ENCODE results near the gene PDE8A. TPM values are rescaled to one million over a fixed set of nuclear protein-coding genes. Genes with fewer than 3 reads are reported as not detected.

PDE8A gene
- total RNA-seq, 2 experiments from 2014 or later: 23.2 to 24.4 TPM

DNA sequence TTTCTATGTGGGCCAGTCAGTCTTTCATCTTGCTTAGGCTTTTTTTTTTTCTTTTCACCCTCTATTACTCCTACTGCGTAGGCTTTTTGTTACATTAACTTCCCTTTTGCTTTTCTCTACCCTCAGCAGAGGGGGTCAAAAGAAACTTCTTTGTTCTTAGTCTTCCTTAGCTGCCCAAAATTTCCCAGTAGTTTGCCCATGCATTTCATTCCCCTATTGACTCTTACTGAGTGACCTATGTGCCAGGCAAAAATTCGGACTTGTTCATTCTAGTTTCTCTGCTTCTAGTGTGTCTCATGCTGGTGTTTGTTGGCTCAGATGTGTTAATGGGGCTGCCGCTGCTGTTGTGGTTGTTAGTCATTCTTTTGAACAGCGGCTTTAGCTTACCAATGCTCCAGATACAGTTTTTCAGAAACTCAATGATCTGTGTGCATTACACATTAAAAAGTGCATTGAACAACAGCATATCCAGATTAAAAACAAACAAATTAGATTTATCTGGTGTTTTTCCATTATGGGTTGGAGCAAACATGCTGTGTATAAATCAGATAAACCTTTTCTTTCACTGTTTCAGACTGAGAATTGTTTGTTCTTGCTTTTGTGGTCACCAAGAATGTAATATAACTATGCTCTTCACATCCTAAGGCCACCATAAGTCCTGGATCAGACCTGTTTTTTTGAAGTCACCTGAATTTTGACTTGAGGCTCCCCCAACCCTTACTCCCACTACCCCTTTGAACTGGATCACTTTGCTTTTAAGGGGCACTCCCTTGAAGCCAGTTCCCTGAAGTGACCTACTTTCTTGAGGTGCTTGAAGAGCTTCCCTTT lies 43.1 kb downstream of the PDE8A start:
- ATAC-seq (peak; percentile 76), DNase-seq (peak; percentile 41)
- Mint-ChIP-seq H3K9me3 (no peaks in the 10 kb centered on the region), H3K36me3 (ENCODE audit: low read depth) (peaks cover 2% of the 10 kb centered on the region), H3K27me3 (no peaks in the 10 kb centered on the region), H3K4me1 (ENCODE audit: low read depth) (peaks cover 42% of the 10 kb centered on the region), H3K27ac (peak overlapping the region; percentile 0), H3K4me3 (no peak overlapping the region)
- ChIA-PET CTCF (interaction anchor here (1.0 kb wide), 1 partner anchor 20 kb away, joined by 4 read pairs; no protein-coding TSS in a partner anchor), POLR2A (no interaction called here)
- TF ChIP-seq, protein P1, sequence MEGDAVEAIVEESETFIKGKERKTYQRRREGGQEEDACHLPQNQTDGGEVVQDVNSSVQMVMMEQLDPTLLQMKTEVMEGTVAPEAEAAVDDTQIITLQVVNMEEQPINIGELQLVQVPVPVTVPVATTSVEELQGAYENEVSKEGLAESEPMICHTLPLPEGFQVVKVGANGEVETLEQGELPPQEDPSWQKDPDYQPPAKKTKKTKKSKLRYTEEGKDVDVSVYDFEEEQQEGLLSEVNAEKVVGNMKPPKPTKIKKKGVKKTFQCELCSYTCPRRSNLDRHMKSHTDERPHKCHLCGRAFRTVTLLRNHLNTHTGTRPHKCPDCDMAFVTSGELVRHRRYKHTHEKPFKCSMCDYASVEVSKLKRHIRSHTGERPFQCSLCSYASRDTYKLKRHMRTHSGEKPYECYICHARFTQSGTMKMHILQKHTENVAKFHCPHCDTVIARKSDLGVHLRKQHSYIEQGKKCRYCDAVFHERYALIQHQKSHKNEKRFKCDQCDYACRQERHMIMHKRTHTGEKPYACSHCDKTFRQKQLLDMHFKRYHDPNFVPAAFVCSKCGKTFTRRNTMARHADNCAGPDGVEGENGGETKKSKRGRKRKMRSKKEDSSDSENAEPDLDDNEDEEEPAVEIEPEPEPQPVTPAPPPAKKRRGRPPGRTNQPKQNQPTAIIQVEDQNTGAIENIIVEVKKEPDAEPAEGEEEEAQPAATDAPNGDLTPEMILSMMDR (IDR thresholded peaks at IDR 0.05): no peak
- intact Hi-C loops (cut with micrococcal nuclease): no loop called here

DNA sequence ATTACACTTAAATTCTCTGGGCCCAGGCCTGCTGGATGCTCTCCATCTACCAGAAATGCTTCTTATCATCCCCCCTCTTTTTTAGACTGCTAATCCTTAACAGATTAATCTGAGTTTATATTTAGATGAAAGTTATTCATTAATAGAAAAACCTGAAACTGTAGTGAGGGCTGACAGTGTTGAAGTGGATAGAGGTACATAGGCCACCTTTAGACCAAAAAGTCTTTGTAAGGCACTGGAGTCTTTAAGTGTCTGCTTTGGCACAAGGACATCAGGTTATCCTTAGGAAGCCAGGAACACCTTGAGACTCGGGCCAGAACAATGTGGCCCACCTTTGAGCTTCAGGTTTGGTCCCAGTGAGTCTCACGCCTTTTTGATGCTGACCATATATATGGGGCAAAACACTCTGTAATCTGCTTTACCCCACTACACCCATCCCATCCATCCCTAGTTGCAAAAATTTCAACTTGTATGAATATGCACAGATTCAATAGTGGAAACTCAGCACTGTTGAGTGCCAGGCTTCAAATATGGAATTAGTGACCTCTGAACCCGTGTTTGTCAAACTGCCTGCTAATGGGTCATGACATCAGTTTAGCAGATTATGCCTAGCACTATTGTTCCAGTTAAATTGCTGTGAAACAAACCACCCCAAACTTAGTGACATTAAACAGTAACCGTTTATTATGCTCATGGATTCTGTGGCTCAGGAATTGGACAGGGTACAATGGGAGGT lies 44.0 kb downstream of the PDE8A start:
- Mint-ChIP-seq H3K9me3 (no peaks in the 10 kb centered on the region), H3K27ac (no peak overlapping the region), H3K4me1 (ENCODE audit: low read depth) (peaks cover 47% of the 10 kb centered on the region), H3K27me3 (no peaks in the 10 kb centered on the region), H3K4me3 (no peak overlapping the region), H3K36me3 (ENCODE audit: low read depth) (peaks cover 2% of the 10 kb centered on the region)
- DNase-seq: no peak
- POLR2A ChIA-PET: no interaction called here
- CTCF ChIA-PET: no interaction called here
- TF ChIP-seq, protein P1 (IDR thresholded peaks at IDR 0.05): no peak
- intact Hi-C loops (cut with micrococcal nuclease): no loop called here
- no peak for ATAC-seq

DNA sequence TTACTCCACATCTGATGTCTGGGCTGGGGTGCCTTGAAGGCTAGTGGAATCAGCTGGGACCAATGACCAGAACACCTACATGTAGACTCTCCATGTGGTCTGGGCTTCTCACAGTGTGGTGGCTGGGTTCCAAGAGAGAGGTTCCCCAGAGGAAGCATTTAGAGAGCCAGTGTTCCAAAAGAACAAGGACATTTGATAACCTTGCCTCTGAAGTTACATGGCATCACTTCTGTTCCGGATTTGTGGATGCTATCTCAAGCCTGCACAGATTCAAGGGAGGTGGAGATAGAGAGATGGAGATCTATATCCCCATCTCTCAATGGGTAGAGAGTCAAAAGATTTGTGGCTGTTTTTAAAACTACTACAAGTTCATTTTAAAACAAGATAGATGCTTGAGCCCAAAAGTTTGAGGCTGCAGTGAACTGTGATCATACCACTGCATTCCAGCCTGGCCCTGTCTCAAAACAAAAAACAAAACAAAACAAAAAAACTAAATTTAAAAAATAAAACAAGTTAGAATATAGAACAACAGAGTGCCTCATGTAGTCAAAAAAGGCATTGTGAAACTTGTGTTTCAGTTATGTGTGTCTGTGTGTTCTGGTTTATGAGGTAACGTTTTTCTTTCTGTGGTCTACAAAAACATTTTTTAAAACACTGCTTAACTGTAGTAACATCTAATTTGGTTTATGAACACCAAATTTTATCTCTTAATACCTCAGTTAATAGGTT lies 44.8 kb downstream of the PDE8A start:
- Mint-ChIP-seq H3K4me3 (no peak overlapping the region), H3K27me3 (no peaks in the 10 kb centered on the region), H3K27ac (no peak overlapping the region), H3K36me3 (ENCODE audit: low read depth) (peaks cover 2% of the 10 kb centered on the region), H3K9me3 (no peaks in the 10 kb centered on the region), H3K4me1 (ENCODE audit: low read depth) (peaks cover 52% of the 10 kb centered on the region)
- TF ChIP-seq, protein P1 (IDR thresholded peaks at IDR 0.05): no peak
- no peak for DNase-seq
- CTCF ChIA-PET: no interaction called here
- intact Hi-C loops (cut with micrococcal nuclease): no loop called here
- POLR2A ChIA-PET: no interaction called here
- no peak for ATAC-seq

DNA sequence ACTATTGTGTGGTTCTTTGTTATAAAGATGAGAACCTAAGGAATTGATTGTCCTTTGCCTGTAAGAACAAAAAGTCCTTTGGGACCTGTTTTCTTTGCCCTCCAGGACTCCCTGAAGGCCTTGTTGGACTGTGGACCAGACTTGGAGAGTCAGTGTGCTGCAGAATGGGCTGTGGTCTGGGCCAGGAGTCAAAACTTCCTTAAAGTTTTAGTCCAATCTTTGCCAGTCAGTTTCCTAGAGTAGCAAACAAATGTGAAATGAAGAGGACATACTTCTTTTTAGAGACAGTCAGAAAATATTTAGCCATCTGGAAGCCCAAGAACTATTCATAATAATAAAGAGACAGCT lies 45.4 kb downstream of the PDE8A start:
- no peak for ATAC-seq
- CTCF ChIA-PET: no interaction called here

More for the DNA sequence above, 45.4 kb downstream of the PDE8A start:
- DNase-seq: no peak
- no peaks in the 10 kb centered on the region for H3K9me3 Mint-ChIP-seq
- H3K4me1 Mint-ChIP-seq (ENCODE audit: low read depth): peaks cover 54% of the 10 kb centered on the region
- H3K36me3 Mint-ChIP-seq (ENCODE audit: low read depth): peaks cover 2% of the 10 kb centered on the region
- H3K27me3 Mint-ChIP-seq: no peaks in the 10 kb centered on the region
- POLR2A ChIA-PET: no interaction called here
- TF ChIP-seq, protein P1 (IDR thresholded peaks at IDR 0.05): no peak
- H3K4me3 Mint-ChIP-seq: no peak overlapping the region
- intact Hi-C loops (cut with micrococcal nuclease): no loop called here
- no peak overlapping the region for H3K27ac Mint-ChIP-seq
